OCI-LY3 (cell line): ENCODE data around the gene CELF2.

Source experiments
- EZH2phosphoT487 ChIP-seq: fragments of 200-600 bp; shearing (Covaris generic); IDR thresholded peaks from 2 replicates; pipeline ENCODE4 v1.6.1; 2018; ENCODE audit warnings: antibody characterized with exemption, mixed run types, low read depth
- TF ChIP-seq, protein P1 (sequence below): fragments of 200-600, 300-600 bp; sonication (generic); IDR thresholded peaks from 2 replicates; pipeline ENCODE4 v1.5.1; 2014; ENCODE audit warnings: antibody characterized with exemption, low read length, low read depth

DNA sequence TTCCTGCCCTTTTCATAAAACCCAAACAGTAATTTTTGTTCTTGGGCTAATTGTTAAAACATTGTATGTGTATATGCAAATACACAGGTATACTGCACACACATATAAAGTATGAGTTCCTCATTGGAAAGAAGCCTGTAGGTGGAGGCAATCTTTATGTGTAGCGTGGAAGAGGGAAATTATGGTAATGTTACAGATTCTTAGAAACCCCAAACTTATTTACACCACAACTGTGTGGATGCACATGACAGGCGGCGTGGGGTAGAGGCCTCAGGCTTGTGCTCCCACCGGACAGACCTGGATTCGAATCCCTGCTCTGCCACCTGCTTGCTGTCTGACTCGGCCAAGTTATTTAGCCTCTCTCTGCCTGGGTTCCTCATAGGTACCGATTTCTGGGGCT lies 223.0 kb downstream of the CELF2 start:
- TF ChIP-seq, protein P1, sequence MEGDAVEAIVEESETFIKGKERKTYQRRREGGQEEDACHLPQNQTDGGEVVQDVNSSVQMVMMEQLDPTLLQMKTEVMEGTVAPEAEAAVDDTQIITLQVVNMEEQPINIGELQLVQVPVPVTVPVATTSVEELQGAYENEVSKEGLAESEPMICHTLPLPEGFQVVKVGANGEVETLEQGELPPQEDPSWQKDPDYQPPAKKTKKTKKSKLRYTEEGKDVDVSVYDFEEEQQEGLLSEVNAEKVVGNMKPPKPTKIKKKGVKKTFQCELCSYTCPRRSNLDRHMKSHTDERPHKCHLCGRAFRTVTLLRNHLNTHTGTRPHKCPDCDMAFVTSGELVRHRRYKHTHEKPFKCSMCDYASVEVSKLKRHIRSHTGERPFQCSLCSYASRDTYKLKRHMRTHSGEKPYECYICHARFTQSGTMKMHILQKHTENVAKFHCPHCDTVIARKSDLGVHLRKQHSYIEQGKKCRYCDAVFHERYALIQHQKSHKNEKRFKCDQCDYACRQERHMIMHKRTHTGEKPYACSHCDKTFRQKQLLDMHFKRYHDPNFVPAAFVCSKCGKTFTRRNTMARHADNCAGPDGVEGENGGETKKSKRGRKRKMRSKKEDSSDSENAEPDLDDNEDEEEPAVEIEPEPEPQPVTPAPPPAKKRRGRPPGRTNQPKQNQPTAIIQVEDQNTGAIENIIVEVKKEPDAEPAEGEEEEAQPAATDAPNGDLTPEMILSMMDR = no peak
- no peak for TF ChIP-seq EZH2phosphoT487
